Activated effector memory CD4-positive, alpha-beta T cell treated with anti-CD3 and anti-CD28 coated beads, Interleukin-2, amount 50 U/mL, for 16 hours (primary cell): ENCODE measurements around the gene KPNA6.
"Not testable (repeated sequence)": the region's sequence is repeated elsewhere in the genome, so short reads cannot be mapped to it uniquely, and the experiment has no call there.

Experiments
- DNase-seq: peaks from one replicate; pipeline ENCODE4 v3.0.0-alpha.2; 2020

Gene KPNA6

GRCh38 chr1:32100807-32101708, 6.8 kb upstream of the KPNA6 start:
- no peak for DNase-seq

- DNase-seq, result no peak
These were observed 3.7 kb upstream of the KPNA6 start for GRCh38 chr1:32104127-32104526.

- no peak for DNase-seq
These were observed 2.5 kb upstream of the KPNA6 start for GRCh38 chr1:32105338-32105737.

- DNase-seq, result no peak
These were observed 1.1 kb upstream of the KPNA6 start for GRCh38 chr1:32106663-32107275.

GRCh38 chr1:32111040-32111623, 3.3 kb downstream of the KPNA6 start:
- no peak for DNase-seq

GRCh38 chr1:32111789-32112188, 3.9 kb downstream of the KPNA6 start:
- DNase-seq, result no peak

GRCh38 chr1:32112806-32113375, 5.0 kb downstream of the KPNA6 start:
- no peak for DNase-seq

- DNase-seq, result not testable (repeated sequence)
These were observed 5.6 kb downstream of the KPNA6 start for GRCh38 chr1:32113436-32113835.

GRCh38 chr1:32114420-32114819, 6.6 kb downstream of the KPNA6 start:
- DNase-seq, result no peak

- no peak for DNase-seq
These were observed 7.6 kb downstream of the KPNA6 start for GRCh38 chr1:32115496-32115895.

GRCh38 chr1:32116531-32116930, 8.7 kb downstream of the KPNA6 start:
- DNase-seq, result no peak

GRCh38 chr1:32122151-32122550, 14.3 kb downstream of the KPNA6 start:
- DNase-seq, result no peak

- DNase-seq, result not testable (repeated sequence)
These were observed 15.5 kb downstream of the KPNA6 start for GRCh38 chr1:32123361-32123760.

GRCh38 chr1:32125313-32125712, 17.5 kb downstream of the KPNA6 start:
- no peak for DNase-seq

- no peak for DNase-seq
These were observed 18.9 kb downstream of the KPNA6 start for GRCh38 chr1:32126770-32127169.

GRCh38 chr1:32127409-32128198, 19.7 kb downstream of the KPNA6 start:
- DNase-seq, result no peak

GRCh38 chr1:32128479-32128878, 20.6 kb downstream of the KPNA6 start:
- no peak for DNase-seq

GRCh38 chr1:32128964-32129363, 21.1 kb downstream of the KPNA6 start:
- no peak for DNase-seq

- DNase-seq, result not testable (repeated sequence)
These were observed 26.1 kb downstream of the KPNA6 start for GRCh38 chr1:32133950-32134280.

- DNase-seq, result no peak
These were observed 29.3 kb downstream of the KPNA6 start for GRCh38 chr1:32137111-32137510.

- no peak for DNase-seq
These were observed 31.1 kb downstream of the KPNA6 start for GRCh38 chr1:32138965-32139364.

GRCh38 chr1:32142446-32143301, 34.8 kb downstream of the KPNA6 start:
- DNase-seq, result no peak
